ENCODE results near the gene TTLL11.

The TTLL11 gene

GRCh38 chr9:121942313-121942712 is 150.8 kb downstream of the TTLL11 start:
- DNase-seq: no peak

- DNase-seq: no peak
Observed at GRCh38 chr9:121939643-121940042, 153.5 kb downstream of the TTLL11 start.

- no peak for DNase-seq
Observed at GRCh38 chr9:121938621-121939020, 154.5 kb downstream of the TTLL11 start.

- DNase-seq: no peak
Observed at GRCh38 chr9:121937240-121937639, 155.9 kb downstream of the TTLL11 start.

- DNase-seq: no peak
Observed at GRCh38 chr9:121935739-121936138, 157.4 kb downstream of the TTLL11 start.

- DNase-seq: no peak
Observed at GRCh38 chr9:121930956-121931355, 162.2 kb downstream of the TTLL11 start.

GRCh38 chr9:121929893-121930875 is 162.9 kb downstream of the TTLL11 start:
- no peak for DNase-seq

- no peak for DNase-seq
Observed at GRCh38 chr9:121927636-121928035, 165.5 kb downstream of the TTLL11 start.

GRCh38 chr9:121927081-121927480 is 166.0 kb downstream of the TTLL11 start:
- no peak for DNase-seq

GRCh38 chr9:121926351-121926801 is 166.7 kb downstream of the TTLL11 start:
- DNase-seq: no peak

- DNase-seq: no peak
Observed at GRCh38 chr9:121925935-121926334, 167.2 kb downstream of the TTLL11 start.

GRCh38 chr9:121924700-121925099 is 168.4 kb downstream of the TTLL11 start:
- no peak for DNase-seq

GRCh38 chr9:121921444-121921843 is 171.7 kb downstream of the TTLL11 start:
- no peak for DNase-seq

- DNase-seq: no peak
Observed at GRCh38 chr9:121917375-121918335, 175.5 kb downstream of the TTLL11 start.

- no peak for DNase-seq
Observed at GRCh38 chr9:121915304-121915625, 177.8 kb downstream of the TTLL11 start.

- no peak for DNase-seq
Observed at GRCh38 chr9:121914604-121915303, 178.4 kb downstream of the TTLL11 start.

- no peak for DNase-seq
Observed at GRCh38 chr9:121914017-121914595, 179.0 kb downstream of the TTLL11 start.

- DNase-seq: no peak
Observed at GRCh38 chr9:121912812-121913627, 180.1 kb downstream of the TTLL11 start.

- DNase-seq: no peak
Observed at GRCh38 chr9:121910491-121911040, 182.5 kb downstream of the TTLL11 start.

GRCh38 chr9:121909111-121909510 is 184.0 kb downstream of the TTLL11 start:
- DNase-seq: no peak

Measured in right kidney (tissue), 1 donor.